Left ventricle myocardium superior (tissue), 1 donor: ENCODE measurements around the gene SUPT6H. TPM values are rescaled to one million over a fixed set of nuclear protein-coding genes. Genes with fewer than 3 reads are reported as not detected.
A peak's percentile ranks its signal among the peaks of the same experiment; 100 is the strongest.
"Not testable (repeated sequence)": the region's sequence is repeated elsewhere in the genome, so short reads cannot be mapped to it uniquely, and the experiment has no call there.

ENCODE experiments used
- ATAC-seq: fragments of 200-7000 bp; cut with Tn5 transposase; one replicate; pipeline ENCODE4 v1.9.1; 2020; ENCODE audit warnings: mild to moderate bottlenecking, moderate library complexity
- DNase-seq: peaks from one replicate; pipeline ENCODE4 v3.0.0-alpha.2; 2020
- intact Hi-C: fragments of 100-400 bp; cut with micrococcal nuclease; formaldehyde crosslinking; loops from one replicate; pipeline ENCODE4 v1.11.0; 2022
- total RNA-seq: library from RNA; stranded (reverse); fragmentation: NEBNext Ultra II Directional; extraction: Animal tissue kit (Norgen Biotek cat#: 25700); gene quantifications from one replicate; pipeline ENCODE4 v1.2.1, GENCODE V29; 2021
- donor health status: DM: no; HTN: yes; CAD: no; lungs with severe emphysema.

SUPT6H gene
- total RNA-seq, 1 donor from 2014 or later, result 46.0 TPM

GRCh38 chr17:28725660-28726225 is 63.7 kb downstream of the SUPT6H start:
- intact Hi-C loops, result no loop called here
- DNase-seq, result peak; percentile 83
- ATAC-seq, result no peak

GRCh38 chr17:28726226-28726626 is 64.2 kb downstream of the SUPT6H start, which contains the start of gene TLCD1:
TLCD1 (minus strand) TSS chr17:28726233; CDS start chr17:28726097, 136 bp downstream.
- ATAC-seq (peak; percentile 57), DNase-seq (peak; percentile 83)
- intact Hi-C loops, result no loop called here

GRCh38 chr17:28726627-28727491 is 64.9 kb downstream of the SUPT6H start:
- intact Hi-C loops, result no loop called here
- DNase-seq (peak; percentile 95), ATAC-seq (peak; percentile 79)

GRCh38 chr17:28728364-28729200 is 66.6 kb downstream of the SUPT6H start, which contains the start of gene NEK8:
NEK8 (plus strand) TSS chr17:28728788; CDS start chr17:28728814, 26 bp downstream.
- DNase-seq (peak; percentile 97), ATAC-seq (peak; percentile 77)
- intact Hi-C loops, result loop anchor here (2.0 kb wide), 1 partner anchor 22 kb away; no protein-coding TSS in a partner anchor

- no peak for DNase-seq
- ATAC-seq, result no peak
- intact Hi-C loops, result loop anchor here (2.0 kb wide), 1 partner anchor 21 kb away; no protein-coding TSS in a partner anchor
Observed at GRCh38 chr17:28729950-28730330, 67.9 kb downstream of the SUPT6H start.

GRCh38 chr17:28733346-28733745 is 71.3 kb downstream of the SUPT6H start:
- intact Hi-C loops, result no loop called here
- ATAC-seq (no peak), DNase-seq (no peak)

GRCh38 chr17:28734712-28735241 is 72.8 kb downstream of the SUPT6H start:
- intact Hi-C loops, result no loop called here
- ATAC-seq (no peak), DNase-seq (no peak)

GRCh38 chr17:28735242-28735722 is 73.3 kb downstream of the SUPT6H start:
- DNase-seq, result no peak
- intact Hi-C loops, result no loop called here
- no peak for ATAC-seq

- DNase-seq, ATAC-seq, intact Hi-C loops: not testable (repeated sequence)
Observed at GRCh38 chr17:28735913-28736769, 74.1 kb downstream of the SUPT6H start.

- intact Hi-C loops, result no loop called here
- ATAC-seq (no peak), DNase-seq (no peak)
Observed at GRCh38 chr17:28737316-28737715, 75.3 kb downstream of the SUPT6H start.

- no peak for ATAC-seq
- no peak for DNase-seq
- intact Hi-C loops, result no loop called here
Observed at GRCh38 chr17:28737770-28738679, 76.0 kb downstream of the SUPT6H start.

GRCh38 chr17:28738680-28739384 is 76.8 kb downstream of the SUPT6H start:
- DNase-seq, result no peak

GRCh38 chr17:28740406-28741357 is 78.7 kb downstream of the SUPT6H start:
- intact Hi-C loops, result no loop called here
- DNase-seq (no peak), ATAC-seq (no peak)

More at GRCh38 chr17:28738680-28739384, 76.8 kb downstream of the SUPT6H start:
- intact Hi-C loops, result no loop called here
- no peak for ATAC-seq

GRCh38 chr17:28741358-28742349 is 79.6 kb downstream of the SUPT6H start:
- intact Hi-C loops, result no loop called here
- no peak for DNase-seq
- ATAC-seq, result no peak
